Erythroblast (primary cell): Measurements from ENCODE around the gene DEFB114.

Experiments used
- GATA1 ChIP-seq: IDR thresholded peaks from 2 replicates; pipeline ENCODE4 v1.6.1; 2011; ENCODE audit warnings: low read depth, mild to moderate bottlenecking, control low read depth, low read length, moderate library complexity
- POLR2A ChIP-seq: IDR thresholded peaks from 2 replicates; pipeline ENCODE4 v1.6.1; 2011; ENCODE audit warnings: mild to moderate bottlenecking, low read length

GRCh38 chr6:49949062-49949461 lies 14.9 kb downstream of the DEFB114 start:
- TF ChIP-seq POLR2A: no peak
- no peak for TF ChIP-seq GATA1
